Measurements from ENCODE around the gene ETV3.

ETV3 gene

DNA sequence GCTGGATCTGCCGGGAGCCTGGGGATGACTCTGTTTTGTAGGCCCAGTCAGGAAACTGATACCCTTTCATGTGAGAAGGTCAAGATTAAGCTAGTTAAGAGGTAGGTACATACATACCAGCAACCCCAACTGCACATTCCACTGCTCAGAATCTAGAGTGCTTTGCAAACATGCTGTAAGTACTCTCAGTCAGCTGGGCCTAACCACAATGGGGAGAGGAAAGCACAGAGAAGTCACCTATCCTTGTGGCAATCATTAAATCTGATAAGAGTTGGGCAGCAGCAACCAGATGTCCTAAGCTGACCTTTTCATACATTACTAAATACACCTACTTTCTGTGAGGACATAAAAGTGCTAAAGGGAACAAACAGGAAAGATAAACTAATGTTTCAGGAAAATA, 2.5 kb downstream of the ETV3 start:
- TF ChIP-seq EZH2phosphoT487 (conservative IDR thresholded peaks at IDR 0.05; ENCODE audit: low read length): no peak
- TF ChIP-seq, protein P1, sequence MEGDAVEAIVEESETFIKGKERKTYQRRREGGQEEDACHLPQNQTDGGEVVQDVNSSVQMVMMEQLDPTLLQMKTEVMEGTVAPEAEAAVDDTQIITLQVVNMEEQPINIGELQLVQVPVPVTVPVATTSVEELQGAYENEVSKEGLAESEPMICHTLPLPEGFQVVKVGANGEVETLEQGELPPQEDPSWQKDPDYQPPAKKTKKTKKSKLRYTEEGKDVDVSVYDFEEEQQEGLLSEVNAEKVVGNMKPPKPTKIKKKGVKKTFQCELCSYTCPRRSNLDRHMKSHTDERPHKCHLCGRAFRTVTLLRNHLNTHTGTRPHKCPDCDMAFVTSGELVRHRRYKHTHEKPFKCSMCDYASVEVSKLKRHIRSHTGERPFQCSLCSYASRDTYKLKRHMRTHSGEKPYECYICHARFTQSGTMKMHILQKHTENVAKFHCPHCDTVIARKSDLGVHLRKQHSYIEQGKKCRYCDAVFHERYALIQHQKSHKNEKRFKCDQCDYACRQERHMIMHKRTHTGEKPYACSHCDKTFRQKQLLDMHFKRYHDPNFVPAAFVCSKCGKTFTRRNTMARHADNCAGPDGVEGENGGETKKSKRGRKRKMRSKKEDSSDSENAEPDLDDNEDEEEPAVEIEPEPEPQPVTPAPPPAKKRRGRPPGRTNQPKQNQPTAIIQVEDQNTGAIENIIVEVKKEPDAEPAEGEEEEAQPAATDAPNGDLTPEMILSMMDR (IDR thresholded peaks at IDR 0.05; ENCODE audit: insufficient read depth, low read length, poor library complexity, severe bottlenecking): no peak
- no peak overlapping the region for H3K4me2 ChIP-seq (ENCODE audit: low read depth, low read length, poor library complexity, severe bottlenecking)
- peaks cover 19% of the 10 kb centered on the region for H3F3A ChIP-seq (ENCODE audit: insufficient read depth)
- H3K4me3 ChIP-seq (ENCODE audit: insufficient read depth, low read length, poor library complexity, severe bottlenecking): no peak overlapping the region
- H3K27ac ChIP-seq (ENCODE audit: low read depth, low read length): no peak overlapping the region
- H3K9ac ChIP-seq (ENCODE audit: low read length): no peak overlapping the region
- H3K9me2 ChIP-seq (replicated peaks; ENCODE audit: insufficient read depth, low read length): no peaks in the 10 kb centered on the region
- no peaks in the 10 kb centered on the region for H3K27me3 ChIP-seq (ENCODE audit: low read length)
- H3K9me3 ChIP-seq (ENCODE audit: insufficient read depth, low read length): no peaks in the 10 kb centered on the region
- H3K36me3 ChIP-seq (ENCODE audit: low read length): peaks cover 10% of the 10 kb centered on the region; the same call in 1 of the 2 replicates
- peaks cover 21% of the 10 kb centered on the region for H3K79me2 ChIP-seq (ENCODE audit: insufficient read depth, low read length)
- H2AFZ ChIP-seq (ENCODE audit: low read depth, low read length, severe bottlenecking): no peak overlapping the region
- H4K20me1 ChIP-seq (ENCODE audit: low read depth, low read length): no peaks in the 10 kb centered on the region

DNA sequence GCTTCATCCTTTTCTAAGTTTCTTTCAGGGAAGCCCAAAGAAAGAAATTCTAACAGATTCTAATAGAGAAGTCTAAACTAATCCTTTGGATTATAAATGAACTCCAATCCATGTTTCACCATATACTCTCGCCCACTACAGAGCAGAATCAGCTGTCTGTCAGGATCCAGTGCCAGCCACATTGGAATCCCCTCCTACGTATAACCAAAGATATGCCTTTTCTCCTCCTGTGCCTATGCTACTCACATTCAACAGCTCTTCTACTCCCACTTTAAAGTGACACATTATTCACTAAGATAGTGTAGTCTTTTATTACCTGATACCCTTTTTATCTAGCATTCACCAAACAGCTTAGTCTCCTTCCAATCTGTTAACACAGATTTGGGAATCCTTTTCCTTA, 3.1 kb downstream of the ETV3 start:
- Histone ChIP-seq H3K36me3 (ENCODE audit: low read length) (peaks cover 15% of the 10 kb centered on the region; the same call in 1 of the 2 replicates), H3K79me2 (ENCODE audit: insufficient read depth, low read length) (peaks cover 21% of the 10 kb centered on the region), H3K4me2 (ENCODE audit: low read depth, low read length, poor library complexity, severe bottlenecking) (no peak overlapping the region), H3F3A (ENCODE audit: insufficient read depth) (peaks cover 14% of the 10 kb centered on the region), H3K9me2 (replicated peaks; ENCODE audit: insufficient read depth, low read length) (no peaks in the 10 kb centered on the region), H3K9me3 (ENCODE audit: insufficient read depth, low read length) (no peaks in the 10 kb centered on the region), H3K27ac (ENCODE audit: low read depth, low read length) (no peak overlapping the region), H3K4me3 (ENCODE audit: insufficient read depth, low read length, poor library complexity, severe bottlenecking) (no peak overlapping the region), H3K27me3 (ENCODE audit: low read length) (no peaks in the 10 kb centered on the region), H3K9ac (ENCODE audit: low read length) (no peak overlapping the region), H2AFZ (ENCODE audit: low read depth, low read length, severe bottlenecking) (no peak overlapping the region), H4K20me1 (ENCODE audit: low read depth, low read length) (no peaks in the 10 kb centered on the region)
- TF ChIP-seq, protein P1 (IDR thresholded peaks at IDR 0.05; ENCODE audit: insufficient read depth, low read length, poor library complexity, severe bottlenecking): no peak
- no peak for TF ChIP-seq EZH2phosphoT487 (conservative IDR thresholded peaks at IDR 0.05; ENCODE audit: low read length)

DNA sequence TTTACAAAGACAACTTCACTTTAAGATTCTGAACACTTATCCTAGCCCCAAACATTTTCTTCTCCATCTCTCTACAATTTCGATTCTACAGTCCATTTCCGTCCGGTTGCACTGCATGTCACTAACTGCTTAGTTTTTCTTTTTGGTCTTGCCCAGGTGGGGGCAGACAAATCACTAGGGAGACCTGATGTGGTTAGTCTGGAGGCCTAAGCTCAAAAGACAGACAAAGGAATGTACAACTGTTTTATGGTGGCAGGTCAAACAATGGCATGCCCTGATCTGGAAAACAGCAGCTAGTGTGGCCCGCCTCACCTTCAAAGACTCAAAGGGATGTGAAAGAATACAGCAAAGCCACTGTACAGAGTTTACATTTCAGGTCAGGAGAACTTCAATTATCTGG, 3.8 kb downstream of the ETV3 start:
- no peaks in the 10 kb centered on the region for H3K9me3 ChIP-seq (ENCODE audit: insufficient read depth, low read length)
- no peak overlapping the region for H3K4me3 ChIP-seq (ENCODE audit: insufficient read depth, low read length, poor library complexity, severe bottlenecking)
- H3K9me2 ChIP-seq (replicated peaks; ENCODE audit: insufficient read depth, low read length): no peaks in the 10 kb centered on the region
- no peak overlapping the region for H3K9ac ChIP-seq (ENCODE audit: low read length)
- no peak for TF ChIP-seq EZH2phosphoT487 (conservative IDR thresholded peaks at IDR 0.05; ENCODE audit: low read length)
- TF ChIP-seq, protein P1 (IDR thresholded peaks at IDR 0.05; ENCODE audit: insufficient read depth, low read length, poor library complexity, severe bottlenecking): no peak
- peaks cover 15% of the 10 kb centered on the region; the same call in 1 of the 2 replicates for H3K36me3 ChIP-seq (ENCODE audit: low read length)
- H3K4me2 ChIP-seq (ENCODE audit: low read depth, low read length, poor library complexity, severe bottlenecking): no peak overlapping the region
- no peaks in the 10 kb centered on the region for H4K20me1 ChIP-seq (ENCODE audit: low read depth, low read length)
- H3K27me3 ChIP-seq (ENCODE audit: low read length): no peaks in the 10 kb centered on the region
- H3K79me2 ChIP-seq (ENCODE audit: insufficient read depth, low read length): peaks cover 21% of the 10 kb centered on the region
- peaks cover 8% of the 10 kb centered on the region for H3F3A ChIP-seq (ENCODE audit: insufficient read depth)
- H2AFZ ChIP-seq (ENCODE audit: low read depth, low read length, severe bottlenecking): no peak overlapping the region
- no peak overlapping the region for H3K27ac ChIP-seq (ENCODE audit: low read depth, low read length)
